HCT116 (cell line): ENCODE data around the gene CFB. TPM values are rescaled to one million over a fixed set of nuclear protein-coding genes. Genes with fewer than 3 reads are reported as not detected.

ENCODE experiments used
- ATAC-seq: fragments of 200-7000 bp; cut with Tn5 transposase; 2 replicates; pipeline ENCODE4 v1.9.1; 2020; ENCODE audit warnings: mild to moderate bottlenecking, moderate library complexity
- BruUV-seq: library from RNA; stranded (reverse); fragments of 400-500 nt; replicated peaks from 2 replicates; lab custom pipeline; 2021; lab: Mats Ljungman, UMichigan
- CTCF ChIA-PET: fragments of 300-600 bp; sonication (Branson Sonifier 250); formaldehyde crosslinking; loops from one replicate; lab custom pipeline; 2021; ENCODE audit warnings: antibody characterized with exemption; lab: Charles Lee
- POLR2A ChIA-PET: fragments of 300-600, 350-600 bp; sonication (Branson Sonifier 250); formaldehyde crosslinking; loops from one replicate; lab custom pipeline; 2021; ENCODE audit warnings: antibody characterized with exemption; lab: Charles Lee
- RAD21 ChIA-PET, 2 experiments: fragments of 300-600 bp; sonication (Branson Sonifier 250); formaldehyde crosslinking; loops; one replicate each; lab custom pipeline; 2023; ENCODE audit warnings: low total read pairs in 2 of 2; ENCODE audit not compliant: uncharacterized antibody in 2 of 2, unreplicated experiment in 2 of 2, low non-redundant PET in 1 of 2; lab: Charles Lee
- DNase-seq: peaks from one replicate; pipeline ENCODE4 v3.0.0-alpha.2; 2010; ENCODE audit warnings: low read depth, low spot score
- H2AFZ ChIP-seq: fragments of 200-600 bp; shearing (Covaris generic), sonication (generic); 2 replicates; pipeline ENCODE4 v1.6.1; 2017; ENCODE audit warnings: low read depth, mixed run types, mixed read lengths, antibody characterized with exemption, low read length; ENCODE audit not compliant: poor library complexity, severe bottlenecking
- H3K27ac ChIP-seq: 2 replicates; pipeline ENCODE4 v1.5.1; 2012; ENCODE audit warnings: low read depth, low read length
- H3K27me3 ChIP-seq: fragments of 200-600 bp; sonication (generic); 2 replicates; pipeline ENCODE4 v1.6.1; 2016; ENCODE audit warnings: mixed run types, low read length, mixed read lengths; ENCODE audit not compliant: insufficient read depth
- H3K36me3 ChIP-seq, 2 experiments: fragments of 200-500 bp in 1 of 2; fragments of 200-600 bp in 1 of 2; sonication (Bioruptor generic) in 1 of 2; sonication (generic) in 1 of 2; 2 replicates each; pipeline versions ENCODE4 v1.5.1 to v1.6.1; 2014 to 2016; ENCODE audit warnings: low read length in 2 of 2, inconsistent platforms in 1 of 2, mixed read lengths in 1 of 2, mixed run types in 1 of 2; ENCODE audit not compliant: insufficient read depth in 2 of 2, control insufficient read depth in 1 of 2
- H3K4me1 ChIP-seq, 2 experiments: fragments of 200-600 bp in 1 of 2; sonication (generic) in 1 of 2; 2 replicates each; pipeline versions ENCODE4 v1.5.1 to v1.6.1; 2012 to 2017; ENCODE audit warnings: low read length in 2 of 2, inconsistent platforms in 1 of 2, mild to moderate bottlenecking in 1 of 2, mixed read lengths in 1 of 2, mixed run types in 1 of 2, moderate library complexity in 1 of 2; ENCODE audit not compliant: insufficient read depth in 2 of 2, control insufficient read depth in 1 of 2
- H3K4me2 ChIP-seq: fragments of 200-600 bp; sonication (generic); 2 replicates; pipeline ENCODE4 v1.6.1; 2017; ENCODE audit warnings: mixed run types, low read length, mixed read lengths
- H3K4me3 ChIP-seq, 2 experiments: fragments of 200-600 bp in 1 of 2; sonication (generic) in 1 of 2; replicated peaks in 1 of 2; 2 replicates each; pipeline ENCODE4 v1.5.1; 2011 to 2016; ENCODE audit warnings: low read length in 2 of 2, control low read depth in 1 of 2, low read depth in 1 of 2, mild to moderate bottlenecking in 1 of 2, mixed read lengths in 1 of 2, mixed run types in 1 of 2
- H3K79me2 ChIP-seq: fragments of 200-600 bp; sonication (generic); 2 replicates; pipeline ENCODE4 v1.6.1; 2017; ENCODE audit warnings: mild to moderate bottlenecking, mixed run types, low read length, moderate library complexity, mixed read lengths; ENCODE audit not compliant: insufficient read depth
- H3K9ac ChIP-seq: fragments of 200-600 bp; sonication (generic); 2 replicates; pipeline ENCODE4 v1.6.1; 2016; ENCODE audit warnings: low read length, mixed read lengths
- H3K9me2 ChIP-seq: fragments of 200-600 bp; sonication (generic), shearing (Covaris generic); 2 replicates; pipeline ENCODE4 v1.6.1; 2017; ENCODE audit warnings: mixed run types, mild to moderate bottlenecking, moderate library complexity; ENCODE audit not compliant: insufficient read depth
- H3K9me3 ChIP-seq, 2 experiments: fragments of 200-500 bp in 1 of 2; fragments of 200-600 bp in 1 of 2; sonication (Bioruptor generic) in 1 of 2; sonication (generic) in 1 of 2; 2 replicates each; pipeline ENCODE4 v1.6.1; 2014 to 2017; ENCODE audit warnings: low read length in 2 of 2, mixed read lengths in 2 of 2, inconsistent platforms in 1 of 2, low read depth in 1 of 2, mild to moderate bottlenecking in 1 of 2, mixed run types in 1 of 2, moderate library complexity in 1 of 2; ENCODE audit not compliant: control insufficient read depth in 1 of 2, insufficient read depth in 1 of 2
- H4K20me1 ChIP-seq: fragments of 200-600 bp; sonication (generic), shearing (Covaris generic); 2 replicates; pipeline ENCODE4 v1.6.1; 2017; ENCODE audit warnings: mixed run types, mild to moderate bottlenecking, moderate library complexity; ENCODE audit not compliant: insufficient read depth
- CBX3 ChIP-seq: IDR thresholded peaks from 2 replicates; pipeline ENCODE4 v1.6.1; 2012; ENCODE audit warnings: low read depth
- ELF1 ChIP-seq: IDR thresholded peaks from 2 replicates; pipeline ENCODE4 v1.6.1; 2012; ENCODE audit warnings: low read depth, borderline replicate concordance
- EZH2 ChIP-seq: fragments of 200-600 bp; sonication (generic); IDR thresholded peaks from 2 replicates; pipeline ENCODE4 v1.6.1; 2017; ENCODE audit warnings: antibody characterized with exemption, mixed run types
- EZH2phosphoT487 ChIP-seq: fragments of 200-600 bp; IDR thresholded peaks from 2 replicates; pipeline ENCODE4 v1.6.1; 2018; ENCODE audit warnings: antibody characterized with exemption, borderline replicate concordance
- FOSL1 ChIP-seq: IDR thresholded peaks from 2 replicates; pipeline ENCODE4 v1.6.1; 2012; ENCODE audit warnings: low read depth
- JUND ChIP-seq: IDR thresholded peaks from 2 replicates; pipeline ENCODE4 v1.6.1; 2012
- SIN3A ChIP-seq: IDR thresholded peaks from 2 replicates; pipeline ENCODE4 v1.6.1; 2012; ENCODE audit warnings: low read depth
- SRF ChIP-seq: IDR thresholded peaks from 2 replicates; pipeline ENCODE4 v1.6.1; 2012; ENCODE audit warnings: low read depth
- ZFX ChIP-seq: fragments of 450-650 bp; IDR thresholded peaks from 2 replicates; pipeline ENCODE4 v1.6.1; 2017
- ZNF274 ChIP-seq: fragments of 200-500 bp; sonication (Bioruptor generic); IDR thresholded peaks from 2 replicates; pipeline ENCODE4 v1.6.1; 2014; ENCODE audit warnings: mild to moderate bottlenecking, low read depth, low read length, inconsistent platforms
- intact Hi-C: fragments of 100-400 bp; cut with micrococcal nuclease; formaldehyde crosslinking; loops from 2 replicates; pipeline ENCODE4 v1.10.0; 2022
- total RNA-seq: library from RNA; stranded (reverse); gene quantifications from one replicate; pipeline ENCODE4 v1.2.1, GENCODE V29; 2021; ENCODE audit not compliant: unreplicated experiment

The CFB gene
- total RNA-seq, 1 experiment from 2014 or later = 1.5 TPM

GRCh38 chr6:31961616-31962015, 15.7 kb downstream of the CFB start:
- Histone ChIP-seq H3K27me3 (no peaks in the 10 kb centered on the region), H3K9ac (no peak overlapping the region), H3K36me3 (peaks cover 36 to 43% of the 10 kb centered on the region in 2 experiments), H4K20me1 (no peaks in the 10 kb centered on the region), H3K9me3 (no peaks in the 10 kb centered on the region), H3K4me2 (no peak overlapping the region), H3K27ac (no peak overlapping the region), H2AFZ (no peak overlapping the region), H3K4me3 (no peak overlapping the region), H3K79me2 (peaks cover 38% of the 10 kb centered on the region), H3K9me2 (no peaks in the 10 kb centered on the region), H3K4me1 (peaks cover 14 to 17% of the 10 kb centered on the region in 2 experiments)
- CTCF ChIA-PET = no interaction called here
- ATAC-seq (no peak), DNase-seq (no peak)
- POLR2A ChIA-PET = no interaction called here
- no TSS peak for BruUV-seq
- intact Hi-C loops = no loop called here
- RAD21 ChIA-PET = no interaction called here
- no peak for TF ChIP-seq EZH2phosphoT487
- no peak for TF ChIP-seq ELF1

- Histone ChIP-seq H3K9ac (no peak overlapping the region), H3K9me2 (no peaks in the 10 kb centered on the region), H3K36me3 (peaks cover 48 to 49% of the 10 kb centered on the region in 2 experiments; a peak in 3 of 4 replicates), H3K9me3 (no peaks in the 10 kb centered on the region), H3K27me3 (no peaks in the 10 kb centered on the region), H3K4me2 (no peak overlapping the region), H3K79me2 (peaks cover 16% of the 10 kb centered on the region), H4K20me1 (no peaks in the 10 kb centered on the region), H2AFZ (no peak overlapping the region), H3K27ac (no peak overlapping the region), H3K4me1 (peaks cover 6 to 8% of the 10 kb centered on the region in 2 experiments; a peak in 3 of 4 replicates), H3K4me3 (no peak overlapping the region)
- ATAC-seq (no peak), DNase-seq (no peak)
- POLR2A ChIA-PET = interaction anchor here (0.9 kb wide), 1 partner anchor 8 kb away, joined by 3 read pairs; the partner anchor contains the start of gene DXO
- RAD21 ChIA-PET = no interaction called here
- intact Hi-C loops = no loop called here
- BruUV-seq = no TSS peak
- TF ChIP-seq ZNF274 (no peak), CBX3 (no peak), SIN3A (no peak), FOSL1 (no peak), ELF1 (no peak), EZH2 (no peak), ZFX (no peak), SRF (no peak), JUND (no peak)
- CTCF ChIA-PET = no interaction called here
Observed at GRCh38 chr6:31963921-31964320, 18.0 kb downstream of the CFB start.
